SK-N-SH (cell line): ENCODE measurements around the gene NEK8. TPM values are rescaled to one million over a fixed set of nuclear protein-coding genes. Genes with fewer than 3 reads are reported as not detected.

Source experiments
- CTCF ChIA-PET: fragments of 300-600, 350-600 bp; formaldehyde crosslinking; extraction: SDS; loops from one replicate; lab custom pipeline; 2021; lab: Yijun Ruan, JAX
- POLR2A ChIA-PET: fragments of 350-600 bp; sonication (Branson Sonifier 250); formaldehyde crosslinking; extraction: SDS; loops from one replicate; lab custom pipeline; 2020; ENCODE audit warnings: antibody characterized with exemption, inconsistent platforms; lab: Yijun Ruan, JAX
- DNase-seq: peaks from one replicate; pipeline ENCODE4 v3.0.0; 2012
- H2AFZ ChIP-seq: fragments of 200-600 bp; sonication (generic); 2 replicates; pipeline ENCODE4 v1.8.1; 2016; ENCODE audit warnings: antibody characterized with exemption, mild to moderate bottlenecking, low read depth
- H3F3A ChIP-seq: fragments of 200-600 bp; sonication (generic); replicated peaks from 2 replicates; pipeline ENCODE3; 2016; ENCODE audit warnings: antibody characterized with exemption, mild to moderate bottlenecking; ENCODE audit not compliant: insufficient read depth
- H3K27ac ChIP-seq, 2 experiments: fragments of 200-500 bp in 1 of 2; fragments of 200-600 bp in 1 of 2; sonication (Bioruptor generic) in 1 of 2; sonication (generic), shearing (Covaris generic) in 1 of 2; 2 replicates each; pipeline versions ENCODE4 v1.5.1 to v1.6.1; 2014 to 2016; ENCODE audit warnings: low read depth in 2 of 2, inconsistent platforms in 1 of 2, low read length in 1 of 2, mild to moderate bottlenecking in 1 of 2, mixed read lengths in 1 of 2
- H3K27me3 ChIP-seq: fragments of 200-600 bp; sonication (generic), shearing (Covaris generic); 2 replicates; pipeline ENCODE4 v1.6.1; 2016; ENCODE audit warnings: mixed run types; ENCODE audit not compliant: insufficient read depth
- H3K36me3 ChIP-seq, 2 experiments: fragments of 200-500 bp in 1 of 2; fragments of 200-600 bp in 1 of 2; sonication (Bioruptor generic) in 1 of 2; sonication (generic) in 1 of 2; replicated peaks in 1 of 2; 2 replicates each; pipeline versions ENCODE3 to v1.5.1; 2014 to 2016; ENCODE audit warnings: low read length in 1 of 2, mild to moderate bottlenecking in 1 of 2; ENCODE audit not compliant: insufficient read depth in 2 of 2, control insufficient read depth in 1 of 2
- H3K4me1 ChIP-seq, 2 experiments: fragments of 200-500 bp in 1 of 2; fragments of 200-600 bp in 1 of 2; sonication (Bioruptor generic) in 1 of 2; sonication (generic), shearing (Covaris generic) in 1 of 2; 2 replicates each; pipeline versions ENCODE4 v1.5.1 to v1.6.1; 2014 to 2016; ENCODE audit warnings: low read depth in 1 of 2, low read length in 1 of 2, mixed run types in 1 of 2; ENCODE audit not compliant: insufficient read depth in 2 of 2, control insufficient read depth in 1 of 2
- H3K4me2 ChIP-seq: fragments of 200-600 bp; sonication (generic), shearing (Covaris generic); 2 replicates; pipeline ENCODE4 v1.6.1; 2017; ENCODE audit warnings: mixed run types
- H3K4me3 ChIP-seq, 2 experiments: fragments of 200-500 bp in 1 of 2; fragments of 200-600 bp in 1 of 2; sonication (Bioruptor generic) in 1 of 2; sonication (generic), shearing (Covaris generic) in 1 of 2; 2 replicates each; pipeline versions ENCODE4 v1.5.1 to v1.8.1; 2014 to 2016; ENCODE audit warnings: low read depth in 2 of 2, inconsistent platforms in 1 of 2, low read length in 1 of 2, mild to moderate bottlenecking in 1 of 2, mixed read lengths in 1 of 2, moderate library complexity in 1 of 2
- H3K79me2 ChIP-seq: fragments of 200-600 bp; sonication (generic); 2 replicates; pipeline ENCODE4 v1.8.1; 2017; ENCODE audit warnings: mild to moderate bottlenecking; ENCODE audit not compliant: insufficient read depth
- H3K9ac ChIP-seq: fragments of 200-600 bp; sonication (generic); 2 replicates; pipeline ENCODE4 v1.6.1; 2017; ENCODE audit warnings: mixed run types
- H3K9me2 ChIP-seq: fragments of 200-600 bp; sonication (generic); 2 replicates; pipeline ENCODE4 v1.6.1; 2017; ENCODE audit warnings: mixed run types
- H3K9me3 ChIP-seq: fragments of 200-600 bp; sonication (generic); 2 replicates; pipeline ENCODE4 v1.6.1; 2017; ENCODE audit warnings: mixed run types, mild to moderate bottlenecking, moderate library complexity
- H4K20me1 ChIP-seq: fragments of 200-600 bp; sonication (generic); 2 replicates; pipeline ENCODE4 v1.6.1; 2017; ENCODE audit warnings: mild to moderate bottlenecking, mixed run types; ENCODE audit not compliant: insufficient read depth
- CHD2 ChIP-seq: fragments of 150-350 bp; IDR thresholded peaks from 2 replicates; pipeline ENCODE4 v1.6.1; 2018; ENCODE audit warnings: low read length; ENCODE audit not compliant: partially characterized antibody
- CTCF ChIP-seq: fragments of 200-600 bp; sonication (generic); IDR thresholded peaks from 2 replicates; pipeline ENCODE4 v1.6.1; 2017; ENCODE audit warnings: antibody characterized with exemption, mild to moderate bottlenecking, moderate library complexity
- ELF1 ChIP-seq: IDR thresholded peaks from 2 replicates; pipeline ENCODE4 v1.4.0; 2012
- EP300 ChIP-seq, 2 experiments: IDR thresholded peaks; 2 replicates each; pipeline versions ENCODE4 v1.4.0 to v1.6.1; 2012; ENCODE audit warnings: borderline replicate concordance in 1 of 2, low read depth in 1 of 2, low read length in 1 of 2
- FOSL2 ChIP-seq: IDR thresholded peaks from 2 replicates; pipeline ENCODE4 v1.4.0; 2012; ENCODE audit warnings: low read depth, mild to moderate bottlenecking, moderate library complexity, borderline replicate concordance
- FOXJ3 ChIP-seq: sonication (generic); formaldehyde crosslinking; IDR thresholded peaks from 2 replicates; pipeline ENCODE4 v1.5.1; 2020; ENCODE audit warnings: mild to moderate bottlenecking, missing genetic modification reagents
- GABPA ChIP-seq: IDR thresholded peaks from 2 replicates; pipeline ENCODE4 v1.4.0; 2012; ENCODE audit warnings: low read depth, mild to moderate bottlenecking
- GATA2 ChIP-seq: sonication (generic); formaldehyde crosslinking; IDR thresholded peaks from 2 replicates; pipeline ENCODE4 v1.5.0; 2020; ENCODE audit warnings: mild to moderate bottlenecking, missing genetic modification reagents
- IRF3 ChIP-seq: fragments of 150-350 bp; IDR thresholded peaks from 2 replicates; pipeline ENCODE4 v1.6.1; 2016; ENCODE audit warnings: mild to moderate bottlenecking, low read depth, low read length
- JUND ChIP-seq: IDR thresholded peaks from 2 replicates; pipeline ENCODE4 v1.4.0; 2012
- MAX ChIP-seq: IDR thresholded peaks from 2 replicates; pipeline ENCODE4 v1.4.0; 2012; ENCODE audit warnings: low read depth
- MXI1 ChIP-seq: IDR thresholded peaks from 2 replicates; pipeline ENCODE4 v1.6.1; 2012; ENCODE audit warnings: mild to moderate bottlenecking, low read depth, low read length, improper control_type of control experiment
- NFIC ChIP-seq: IDR thresholded peaks from 2 replicates; pipeline ENCODE4 v1.4.0; 2012; ENCODE audit warnings: borderline replicate concordance
- NRF1 ChIP-seq: IDR thresholded peaks from 2 replicates; pipeline ENCODE4 v1.6.1; 2012; ENCODE audit warnings: low read depth, mild to moderate bottlenecking, low read length
- PBX3 ChIP-seq: IDR thresholded peaks from 2 replicates; pipeline ENCODE4; 2012
- POLR2AphosphoS5 ChIP-seq: IDR thresholded peaks from 2 replicates; pipeline ENCODE4 v1.6.1; 2012; ENCODE audit warnings: low read depth, low read length
- REST ChIP-seq: IDR thresholded peaks from 2 replicates; pipeline ENCODE4 v1.6.1; 2012; ENCODE audit warnings: mild to moderate bottlenecking, low read depth, low read length, moderate library complexity
- RFX5 ChIP-seq: IDR thresholded peaks from 2 replicates; pipeline ENCODE4 v1.6.1; 2012; ENCODE audit warnings: mild to moderate bottlenecking, improper control_type of control experiment, low read length
- SMC3 ChIP-seq: IDR thresholded peaks from 2 replicates; pipeline ENCODE4 v1.6.1; 2012; ENCODE audit warnings: low read depth, low read length, improper control_type of control experiment
- TAF1 ChIP-seq: IDR thresholded peaks from 2 replicates; pipeline ENCODE4 v1.6.1; 2012; ENCODE audit warnings: low read depth, mild to moderate bottlenecking, low read length, moderate library complexity, borderline replicate concordance
- TEAD4 ChIP-seq: IDR thresholded peaks from 2 replicates; pipeline ENCODE4 v1.4.0; 2012; ENCODE audit warnings: mild to moderate bottlenecking, borderline replicate concordance; ENCODE audit not compliant: insufficient read depth
- USF2 ChIP-seq: fragments of 150-350 bp; IDR thresholded peaks from 2 replicates; pipeline ENCODE4 v1.6.1; 2017; ENCODE audit warnings: antibody characterized with exemption, low read length, low read depth, borderline replicate concordance
- YY1 ChIP-seq: IDR thresholded peaks from 2 replicates; pipeline ENCODE4 v1.4.0; 2012; ENCODE audit warnings: low read depth, mild to moderate bottlenecking
- WGBS: methylation state at CpG from one replicate; pipeline ENCODE4 v1.1.6; 2017; ENCODE audit warnings: low lambda C conversion rate; 5-methylcytosine and 5-hydroxymethylcytosine counted together
- polyA plus RNA-seq, 3 experiments: library from polyadenylated mRNA; depleted of rRNA; stranded (reverse); fragments of >200 nt; gene quantifications; 2 replicates each; pipeline ENCODE4 v1.2.3, GENCODE V29; 2012

Gene NEK8
- polyA plus RNA-seq, 1 of the 3 experiments (the other 2 are of a cell fraction), result 6.0 TPM

GRCh38 chr17:28750178-28751047, 21.8 kb downstream of the NEK8 start:
- ChIA-PET POLR2A (interaction anchor here (0.6 to 2.9 kb wide), 2 partner anchors 23 to 31 kb away, joined by 3 to 52 read pairs; partner anchors contain the start of genes NEK8, RPL23A and TLCD1), CTCF (interaction anchor here (0.6 to 20.4 kb wide), 29 partner anchors 9 to 213 kb away, joined by 3 to 612 read pairs (median 4); partner anchors contain the start of genes BLTP2, DHRS13, FLOT2 and NEK8)
- peaks cover 22 to 32% of the 10 kb centered on the region in 2 experiments; a peak in 3 of 4 replicates for H3K4me1 ChIP-seq
- H4K20me1 ChIP-seq, result peaks cover 62% of the 10 kb centered on the region
- WGBS, result 37% methylated on average over 20 of the region's 20 CpGs
- H3K9ac ChIP-seq, result peak overlapping the region; percentile 41; the same call in 1 of the 2 replicates
- H3K27ac ChIP-seq, result peak overlapping the region; percentile 36 to 44; a peak in 2 of 4 replicates
- H3K27me3 ChIP-seq, result no peaks in the 10 kb centered on the region
- H3K9me3 ChIP-seq, result no peaks in the 10 kb centered on the region
- H3K4me3 ChIP-seq, result peak overlapping the region in 1 of 2 experiments; percentile 33; a peak in 1 of 4 replicates
- H3K9me2 ChIP-seq, result no peaks in the 10 kb centered on the region
- peak; percentile 87 for DNase-seq
- H3F3A ChIP-seq, result peaks cover 27% of the 10 kb centered on the region
- peaks cover 34 to 41% of the 10 kb centered on the region in 2 experiments for H3K36me3 ChIP-seq
- H3K4me2 ChIP-seq, result no peak overlapping the region
- no peak overlapping the region for H2AFZ ChIP-seq
- peaks cover 44% of the 10 kb centered on the region for H3K79me2 ChIP-seq
- TF ChIP-seq FOSL2 (no peak), SMC3 (peak; percentile 97), JUND (no peak), PBX3 (peak; percentile 15; the same call in 1 of the 2 replicates), POLR2AphosphoS5 (peak; percentile 42; the same call in 1 of the 2 replicates), TEAD4 (no peak), CHD2 (peak; percentile 78), MAX (peak; percentile 49; the same call in 1 of the 2 replicates), EP300 (IDR thresholded peaks at IDR 0.05; ENCODE audit: borderline replicate concordance in 1 of 2, low read depth in 1 of 2, low read length in 1 of 2) (peak in 1 of 2 experiments; percentile 18; a peak in 1 of 4 replicates), YY1 (no peak), GATA2 (CRISPR knock-in tag) (no peak), MXI1 (peak; percentile 42; the same call in 1 of the 2 replicates), CTCF (peak; percentile 97), ELF1 (no peak), GABPA (no peak), NFIC (no peak), IRF3 (no peak), REST (no peak), NRF1 (0 out of 2 replicates have a peak, but pooled peaks have one; percentile 5), TAF1 (no peak), USF2 (no peak), FOXJ3 (no peak), RFX5 (peak; percentile 40; the same call in 1 of the 2 replicates)
